ENCODE results near the gene CRB2. TPM values are rescaled to one million over a fixed set of nuclear protein-coding genes. Genes with fewer than 3 reads are reported as not detected.

CRB2 gene
- total and polyA plus RNA-seq, 3 donors from 2014 or later, result 0.63 to 3.4 (median 0.68) TPM

GRCh38 chr9:123322273-123323195, 33.5 kb upstream of the CRB2 start:
- no peak for TF ChIP-seq POLR2A (IDR thresholded peaks at IDR 0.05)
- no peak for TF ChIP-seq CTCF (IDR thresholded peaks at IDR 0.05)
- WGBS, 2 donors, result 66 to 71% methylated on average over 11 of the region's 11 CpGs
- Histone ChIP-seq H3K4me1 (no peaks in the 10 kb centered on the region), H3K27ac (no peak overlapping the region), H3K27me3 (no peaks in the 10 kb centered on the region), H3K9me3 (no peaks in the 10 kb centered on the region), H3K4me3 (no peak overlapping the region), H3K36me3 (ENCODE audit: low read depth, missing control alignments) (no peaks in the 10 kb centered on the region)
- no peak for DNase-seq
- intact Hi-C loops (cut with DNase I; ENCODE audit: low total_unique reads), result no loop called here

DNA sequence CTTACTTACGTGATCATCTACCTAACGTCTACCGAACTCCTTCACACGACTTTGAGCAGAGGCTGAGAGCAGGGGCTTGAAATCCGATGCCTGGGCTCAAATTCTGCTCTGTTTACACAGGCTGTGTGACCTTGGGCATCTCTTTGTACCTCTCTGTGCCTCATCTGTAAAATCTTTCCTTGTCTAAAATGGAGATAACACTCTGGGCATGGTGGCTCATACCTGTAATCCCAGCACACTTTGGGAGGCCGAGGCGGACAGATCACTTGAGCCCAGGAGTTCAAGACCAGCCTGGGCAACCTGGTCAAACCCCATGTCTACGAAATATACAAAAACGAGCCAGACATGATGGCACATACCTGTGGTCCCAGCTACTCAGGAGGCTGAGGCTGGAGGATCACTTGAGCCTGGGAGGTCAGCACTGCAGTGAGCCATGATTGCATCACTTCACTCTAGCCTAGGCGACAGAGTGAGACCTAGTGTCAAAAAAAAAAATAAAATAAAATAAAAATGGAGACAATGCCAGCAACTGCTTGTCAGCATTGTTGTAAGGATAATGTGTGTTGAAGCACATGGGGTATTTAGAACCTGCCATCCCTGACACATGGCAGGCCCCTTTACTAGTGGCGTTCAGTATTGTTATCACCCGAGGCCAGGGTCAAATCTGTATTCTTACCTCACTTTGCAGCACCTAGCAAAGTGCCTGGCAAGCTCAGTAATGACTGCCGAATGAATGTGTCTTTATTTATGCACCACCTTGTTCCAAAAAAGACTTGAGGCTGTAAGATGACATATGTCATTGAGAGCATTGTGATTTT, 32.6 kb upstream of the CRB2 start:
- H3K36me3 ChIP-seq (ENCODE audit: low read depth, missing control alignments), result no peaks in the 10 kb centered on the region
- H3K4me3 ChIP-seq, result no peak overlapping the region
- no peaks in the 10 kb centered on the region for H3K9me3 ChIP-seq
- DNase-seq, result no peak
- 82 to 83% methylated on average over 13 of the region's 13 CpGs for WGBS, 2 donors
- intact Hi-C loops (cut with DNase I; ENCODE audit: low total_unique reads), result no loop called here
- no peak overlapping the region for H3K27ac ChIP-seq
- no peaks in the 10 kb centered on the region for H3K4me1 ChIP-seq
- TF ChIP-seq CTCF (IDR thresholded peaks at IDR 0.05) (no peak), POLR2A (IDR thresholded peaks at IDR 0.05) (no peak)
- no peaks in the 10 kb centered on the region for H3K27me3 ChIP-seq

GRCh38 chr9:123324767-123325183, 31.2 kb upstream of the CRB2 start:
- intact Hi-C loops (cut with DNase I; ENCODE audit: low total_unique reads), result no loop called here
- H3K9me3 ChIP-seq, result no peaks in the 10 kb centered on the region
- DNase-seq, result no peak
- WGBS, 2 donors, result 79 to 85% methylated on average over 8 to 10 of the region's 10 CpGs
- TF ChIP-seq POLR2A (IDR thresholded peaks at IDR 0.05) (no peak), CTCF (IDR thresholded peaks at IDR 0.05) (no peak)
- no peak overlapping the region for H3K27ac ChIP-seq
- no peak overlapping the region for H3K4me3 ChIP-seq
- no peaks in the 10 kb centered on the region for H3K27me3 ChIP-seq
- H3K4me1 ChIP-seq, result no peaks in the 10 kb centered on the region
- H3K36me3 ChIP-seq (ENCODE audit: low read depth, missing control alignments), result no peaks in the 10 kb centered on the region

DNA sequence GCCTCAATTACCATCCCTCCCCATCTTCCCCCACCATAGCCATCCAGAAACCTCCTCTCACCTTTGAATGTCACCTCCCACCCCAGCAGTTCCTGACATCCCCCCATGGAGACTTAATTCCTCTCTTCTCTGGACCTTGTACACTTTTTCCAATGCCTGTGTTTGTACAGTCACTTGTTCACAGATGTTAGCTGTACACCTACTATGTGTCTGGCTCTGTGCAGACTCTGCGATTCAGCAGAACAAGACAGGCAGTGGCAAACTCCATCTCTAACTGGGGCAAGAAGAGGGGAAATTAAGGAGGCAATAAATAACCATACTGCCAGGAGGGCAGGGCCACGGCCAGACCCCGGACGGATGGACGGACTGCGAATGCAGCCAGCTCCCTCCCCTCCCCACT, 29.8 kb upstream of the CRB2 start:
- intact Hi-C loops (cut with DNase I; ENCODE audit: low total_unique reads), result no loop called here
- Histone ChIP-seq H3K9me3 (no peaks in the 10 kb centered on the region), H3K27ac (no peak overlapping the region), H3K36me3 (ENCODE audit: low read depth, missing control alignments) (no peaks in the 10 kb centered on the region), H3K27me3 (no peaks in the 10 kb centered on the region), H3K4me1 (no peaks in the 10 kb centered on the region), H3K4me3 (no peak overlapping the region)
- DNase-seq, result no peak
- no peak for TF ChIP-seq CTCF (IDR thresholded peaks at IDR 0.05)
- no peak for TF ChIP-seq POLR2A (IDR thresholded peaks at IDR 0.05)
- WGBS, 2 donors, result 55 to 73% methylated on average over 6 of the region's 6 CpGs
